ENCODE measurements around the gene ADGRB3.

Gene ADGRB3

DNA sequence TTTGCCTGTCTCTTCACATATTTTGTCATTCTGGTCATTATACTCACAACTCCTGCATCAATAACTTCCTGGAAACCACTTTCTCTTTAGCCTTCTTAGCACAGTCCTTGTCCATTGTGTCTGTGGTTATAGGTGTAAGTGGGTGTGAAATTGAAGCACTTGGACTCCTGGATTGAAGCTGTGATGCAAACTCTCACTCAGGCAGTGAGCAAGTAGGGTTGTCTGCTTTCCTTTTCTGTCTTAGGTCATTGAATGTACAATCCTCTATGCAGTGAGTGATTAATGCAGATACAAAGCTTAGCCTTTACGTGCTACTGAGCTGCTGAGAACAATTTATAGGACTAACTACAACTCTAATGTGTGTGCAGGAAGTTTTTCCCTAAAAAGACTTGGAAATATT is 54.8 kb downstream of the ADGRB3 start:
- no peak for TF ChIP-seq EZH2 (IDR thresholded peaks at IDR 0.05; ENCODE audit: borderline replicate concordance, low read length)
- TF ChIP-seq, protein P1, sequence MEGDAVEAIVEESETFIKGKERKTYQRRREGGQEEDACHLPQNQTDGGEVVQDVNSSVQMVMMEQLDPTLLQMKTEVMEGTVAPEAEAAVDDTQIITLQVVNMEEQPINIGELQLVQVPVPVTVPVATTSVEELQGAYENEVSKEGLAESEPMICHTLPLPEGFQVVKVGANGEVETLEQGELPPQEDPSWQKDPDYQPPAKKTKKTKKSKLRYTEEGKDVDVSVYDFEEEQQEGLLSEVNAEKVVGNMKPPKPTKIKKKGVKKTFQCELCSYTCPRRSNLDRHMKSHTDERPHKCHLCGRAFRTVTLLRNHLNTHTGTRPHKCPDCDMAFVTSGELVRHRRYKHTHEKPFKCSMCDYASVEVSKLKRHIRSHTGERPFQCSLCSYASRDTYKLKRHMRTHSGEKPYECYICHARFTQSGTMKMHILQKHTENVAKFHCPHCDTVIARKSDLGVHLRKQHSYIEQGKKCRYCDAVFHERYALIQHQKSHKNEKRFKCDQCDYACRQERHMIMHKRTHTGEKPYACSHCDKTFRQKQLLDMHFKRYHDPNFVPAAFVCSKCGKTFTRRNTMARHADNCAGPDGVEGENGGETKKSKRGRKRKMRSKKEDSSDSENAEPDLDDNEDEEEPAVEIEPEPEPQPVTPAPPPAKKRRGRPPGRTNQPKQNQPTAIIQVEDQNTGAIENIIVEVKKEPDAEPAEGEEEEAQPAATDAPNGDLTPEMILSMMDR (IDR thresholded peaks at IDR 0.05; ENCODE audit: low read length): no peak

DNA sequence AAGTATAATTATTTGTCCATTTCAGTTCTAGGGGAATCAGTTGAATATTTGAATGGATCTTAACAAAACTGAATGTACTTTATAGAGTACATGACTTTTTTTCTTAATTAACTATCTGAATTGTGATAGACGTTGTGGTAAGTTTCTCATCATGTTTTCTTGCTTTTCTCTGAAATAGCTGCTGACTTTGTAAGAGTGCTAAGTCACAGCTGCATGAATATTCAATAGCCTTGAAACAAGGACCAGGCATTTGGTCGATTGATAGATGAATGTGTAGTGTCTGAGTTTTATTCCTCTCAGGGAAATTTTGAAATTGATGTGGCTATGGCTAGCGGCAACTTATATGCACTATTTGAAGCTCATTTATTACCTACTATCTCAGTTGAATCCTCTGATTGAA is 56.0 kb downstream of the ADGRB3 start:
- Histone ChIP-seq H3K4me1 (ENCODE audit: insufficient read depth, low read length, severe bottlenecking) (no peaks in the 10 kb centered on the region), H3K9ac (ENCODE audit: low read length) (no peak overlapping the region), H3K4me3 (ENCODE audit: low read depth, low read length, poor library complexity, severe bottlenecking) (no peak overlapping the region), H3K27ac (ENCODE audit: low read depth, low read length, poor library complexity, severe bottlenecking) (no peak overlapping the region), H3F3A (ENCODE audit: insufficient read depth, low read length) (no peaks in the 10 kb centered on the region), H2AFZ (ENCODE audit: low read length) (no peak overlapping the region), H3K36me3 (ENCODE audit: insufficient read depth, low read length) (no peaks in the 10 kb centered on the region), H4K20me1 (ENCODE audit: insufficient read depth, low read length) (no peaks in the 10 kb centered on the region), H3K79me2 (ENCODE audit: insufficient read depth, low read length) (no peaks in the 10 kb centered on the region), H3K9me3 (ENCODE audit: low read length) (no peaks in the 10 kb centered on the region), H3K27me3 (ENCODE audit: insufficient read depth, low read length) (no peaks in the 10 kb centered on the region), H3K4me2 (ENCODE audit: low read length) (no peak overlapping the region), H3K9me2 (ENCODE audit: low read depth, low read length) (no peaks in the 10 kb centered on the region)
- no peak for TF ChIP-seq EZH2 (IDR thresholded peaks at IDR 0.05; ENCODE audit: borderline replicate concordance, low read length)
- TF ChIP-seq, protein P1 (IDR thresholded peaks at IDR 0.05; ENCODE audit: low read length): no peak

More for the DNA sequence above, 54.8 kb downstream of the ADGRB3 start:
- Histone ChIP-seq H2AFZ (ENCODE audit: low read length) (no peak overlapping the region), H3K27me3 (ENCODE audit: insufficient read depth, low read length) (no peaks in the 10 kb centered on the region), H3K4me3 (ENCODE audit: low read depth, low read length, poor library complexity, severe bottlenecking) (no peak overlapping the region), H3K9me2 (ENCODE audit: low read depth, low read length) (no peaks in the 10 kb centered on the region), H3K9ac (ENCODE audit: low read length) (no peak overlapping the region), H3K9me3 (ENCODE audit: low read length) (no peaks in the 10 kb centered on the region), H3K4me1 (ENCODE audit: insufficient read depth, low read length, severe bottlenecking) (no peaks in the 10 kb centered on the region), H3K36me3 (ENCODE audit: insufficient read depth, low read length) (no peaks in the 10 kb centered on the region), H3F3A (ENCODE audit: insufficient read depth, low read length) (no peaks in the 10 kb centered on the region), H3K27ac (ENCODE audit: low read depth, low read length, poor library complexity, severe bottlenecking) (no peak overlapping the region), H3K4me2 (ENCODE audit: low read length) (no peak overlapping the region), H3K79me2 (ENCODE audit: insufficient read depth, low read length) (no peaks in the 10 kb centered on the region), H4K20me1 (ENCODE audit: insufficient read depth, low read length) (no peaks in the 10 kb centered on the region)

DNA sequence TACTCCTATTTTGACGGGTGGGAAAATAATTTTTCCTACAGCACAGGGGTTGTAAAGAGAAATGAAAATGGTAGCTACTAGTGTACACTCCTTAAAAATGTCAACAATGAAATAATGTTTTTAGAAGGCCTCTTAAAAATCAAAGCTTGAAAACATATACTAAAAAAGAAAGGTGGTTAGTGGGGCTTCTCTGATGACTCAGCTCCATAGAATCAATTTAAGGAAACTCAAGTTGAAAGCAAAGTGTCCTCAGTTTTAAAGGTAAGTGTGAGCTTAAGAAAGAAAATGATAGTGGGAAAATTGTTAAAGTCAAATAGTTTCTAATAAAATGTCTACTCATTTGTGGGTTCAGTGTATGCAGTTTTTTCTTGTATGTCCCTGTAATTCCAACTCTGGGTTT is 58.2 kb downstream of the ADGRB3 start:
- Histone ChIP-seq H3K4me2 (ENCODE audit: low read length) (no peak overlapping the region), H4K20me1 (ENCODE audit: insufficient read depth, low read length) (no peaks in the 10 kb centered on the region), H2AFZ (ENCODE audit: low read length) (no peak overlapping the region), H3K9me3 (ENCODE audit: low read length) (no peaks in the 10 kb centered on the region), H3K9ac (ENCODE audit: low read length) (no peak overlapping the region), H3K36me3 (ENCODE audit: insufficient read depth, low read length) (no peaks in the 10 kb centered on the region), H3K27me3 (ENCODE audit: insufficient read depth, low read length) (no peaks in the 10 kb centered on the region), H3K4me1 (ENCODE audit: insufficient read depth, low read length, severe bottlenecking) (no peaks in the 10 kb centered on the region), H3K9me2 (ENCODE audit: low read depth, low read length) (no peaks in the 10 kb centered on the region), H3K79me2 (ENCODE audit: insufficient read depth, low read length) (no peaks in the 10 kb centered on the region), H3K27ac (ENCODE audit: low read depth, low read length, poor library complexity, severe bottlenecking) (no peak overlapping the region), H3F3A (ENCODE audit: insufficient read depth, low read length) (no peaks in the 10 kb centered on the region), H3K4me3 (ENCODE audit: low read depth, low read length, poor library complexity, severe bottlenecking) (no peak overlapping the region)
- TF ChIP-seq EZH2 (IDR thresholded peaks at IDR 0.05; ENCODE audit: borderline replicate concordance, low read length): no peak
- TF ChIP-seq, protein P1 (IDR thresholded peaks at IDR 0.05; ENCODE audit: low read length): no peak
